ENCODE measurements around the gene INPP5A.

DNA sequence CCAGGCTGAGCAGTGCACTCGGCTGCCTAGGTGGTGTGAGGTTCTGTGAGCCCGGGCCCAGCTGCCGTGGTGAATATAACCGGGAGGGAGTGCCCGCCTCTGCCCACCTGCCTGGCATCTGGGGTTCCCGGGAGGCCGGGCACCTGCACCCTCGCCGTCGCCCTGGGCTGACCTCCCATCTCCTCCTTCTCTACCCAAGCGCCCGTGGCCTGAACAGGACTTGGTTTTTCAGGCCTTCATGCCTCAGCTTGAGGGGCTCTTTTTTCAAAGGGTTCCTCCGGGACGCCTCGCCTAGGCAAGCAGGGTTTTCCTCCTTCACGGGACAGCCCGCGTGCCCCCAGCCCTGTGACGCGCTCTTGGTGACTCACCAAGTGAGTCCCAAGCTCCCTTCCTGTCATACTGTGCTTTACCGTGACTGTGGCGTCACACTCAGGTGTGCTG lies 9.9 kb downstream of the INPP5A start:
- TF ChIP-seq, protein P1, sequence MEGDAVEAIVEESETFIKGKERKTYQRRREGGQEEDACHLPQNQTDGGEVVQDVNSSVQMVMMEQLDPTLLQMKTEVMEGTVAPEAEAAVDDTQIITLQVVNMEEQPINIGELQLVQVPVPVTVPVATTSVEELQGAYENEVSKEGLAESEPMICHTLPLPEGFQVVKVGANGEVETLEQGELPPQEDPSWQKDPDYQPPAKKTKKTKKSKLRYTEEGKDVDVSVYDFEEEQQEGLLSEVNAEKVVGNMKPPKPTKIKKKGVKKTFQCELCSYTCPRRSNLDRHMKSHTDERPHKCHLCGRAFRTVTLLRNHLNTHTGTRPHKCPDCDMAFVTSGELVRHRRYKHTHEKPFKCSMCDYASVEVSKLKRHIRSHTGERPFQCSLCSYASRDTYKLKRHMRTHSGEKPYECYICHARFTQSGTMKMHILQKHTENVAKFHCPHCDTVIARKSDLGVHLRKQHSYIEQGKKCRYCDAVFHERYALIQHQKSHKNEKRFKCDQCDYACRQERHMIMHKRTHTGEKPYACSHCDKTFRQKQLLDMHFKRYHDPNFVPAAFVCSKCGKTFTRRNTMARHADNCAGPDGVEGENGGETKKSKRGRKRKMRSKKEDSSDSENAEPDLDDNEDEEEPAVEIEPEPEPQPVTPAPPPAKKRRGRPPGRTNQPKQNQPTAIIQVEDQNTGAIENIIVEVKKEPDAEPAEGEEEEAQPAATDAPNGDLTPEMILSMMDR (conservative IDR thresholded peaks at IDR 0.05; ENCODE audit: low read length): no peak
- no peak for TF ChIP-seq EZH2phosphoT487 (IDR thresholded peaks at IDR 0.05; ENCODE audit: borderline replicate concordance)

Measured in Loucy (cell line).